Measurements from ENCODE around the gene RBM47.

RBM47 gene

DNA sequence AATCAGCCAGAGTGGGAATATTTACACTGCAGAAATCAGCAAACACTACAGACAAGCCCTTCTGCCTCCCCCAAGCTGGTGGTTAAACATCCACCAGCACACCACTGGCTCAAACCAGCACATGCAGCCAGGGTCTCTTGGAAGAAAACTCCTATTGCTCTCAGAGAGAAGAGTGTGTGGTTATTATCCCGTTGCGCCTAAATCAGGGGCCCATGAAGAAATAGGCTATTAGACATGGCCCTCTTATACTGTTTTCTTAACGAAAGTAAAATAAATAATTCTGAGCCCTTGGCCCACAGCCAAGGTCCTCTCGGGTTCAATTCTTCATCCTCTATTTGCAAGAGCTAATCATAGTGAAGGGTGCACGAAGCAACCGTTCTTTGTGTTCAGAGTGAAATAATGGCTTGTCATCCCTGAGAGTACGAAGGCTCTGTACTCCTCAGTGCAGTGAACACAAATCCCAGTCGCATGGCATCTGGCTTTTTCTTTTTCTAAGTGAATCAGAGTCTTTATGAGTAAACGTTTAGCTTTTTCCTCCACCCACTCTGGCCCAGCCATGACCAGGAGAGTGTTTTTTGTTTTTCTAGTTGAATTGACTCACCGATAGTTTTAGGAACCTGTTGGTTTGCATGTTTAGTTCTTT, 33.4 kb upstream of the RBM47 start:
- TF ChIP-seq, protein P1, sequence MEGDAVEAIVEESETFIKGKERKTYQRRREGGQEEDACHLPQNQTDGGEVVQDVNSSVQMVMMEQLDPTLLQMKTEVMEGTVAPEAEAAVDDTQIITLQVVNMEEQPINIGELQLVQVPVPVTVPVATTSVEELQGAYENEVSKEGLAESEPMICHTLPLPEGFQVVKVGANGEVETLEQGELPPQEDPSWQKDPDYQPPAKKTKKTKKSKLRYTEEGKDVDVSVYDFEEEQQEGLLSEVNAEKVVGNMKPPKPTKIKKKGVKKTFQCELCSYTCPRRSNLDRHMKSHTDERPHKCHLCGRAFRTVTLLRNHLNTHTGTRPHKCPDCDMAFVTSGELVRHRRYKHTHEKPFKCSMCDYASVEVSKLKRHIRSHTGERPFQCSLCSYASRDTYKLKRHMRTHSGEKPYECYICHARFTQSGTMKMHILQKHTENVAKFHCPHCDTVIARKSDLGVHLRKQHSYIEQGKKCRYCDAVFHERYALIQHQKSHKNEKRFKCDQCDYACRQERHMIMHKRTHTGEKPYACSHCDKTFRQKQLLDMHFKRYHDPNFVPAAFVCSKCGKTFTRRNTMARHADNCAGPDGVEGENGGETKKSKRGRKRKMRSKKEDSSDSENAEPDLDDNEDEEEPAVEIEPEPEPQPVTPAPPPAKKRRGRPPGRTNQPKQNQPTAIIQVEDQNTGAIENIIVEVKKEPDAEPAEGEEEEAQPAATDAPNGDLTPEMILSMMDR (IDR thresholded peaks at IDR 0.05; ENCODE audit: extremely low read depth, missing control alignments) = no peak
- DNase-seq (ENCODE audit: low spot score) = no peak

DNA sequence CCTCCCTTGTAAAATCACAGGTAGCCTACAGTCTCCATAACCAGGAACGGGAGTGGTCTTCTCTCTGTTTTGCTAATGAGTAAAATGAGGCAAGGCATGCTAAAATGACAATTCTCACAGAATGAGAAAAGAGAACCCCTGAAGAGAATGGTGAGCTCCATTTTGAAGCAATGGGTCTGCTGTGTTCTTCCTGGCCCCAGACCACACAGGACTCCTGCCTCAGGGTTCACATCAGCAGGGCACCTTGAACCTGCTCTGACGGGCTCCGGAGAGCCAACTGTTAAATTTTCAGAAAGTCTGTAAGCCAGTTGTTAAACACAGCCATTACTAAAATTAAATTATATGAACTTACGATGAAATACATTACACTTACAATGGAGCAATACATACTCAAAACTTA, 32.1 kb upstream of the RBM47 start:
- no peak for DNase-seq (ENCODE audit: low spot score)
- TF ChIP-seq, protein P1 (IDR thresholded peaks at IDR 0.05; ENCODE audit: extremely low read depth, missing control alignments) = no peak

DNA sequence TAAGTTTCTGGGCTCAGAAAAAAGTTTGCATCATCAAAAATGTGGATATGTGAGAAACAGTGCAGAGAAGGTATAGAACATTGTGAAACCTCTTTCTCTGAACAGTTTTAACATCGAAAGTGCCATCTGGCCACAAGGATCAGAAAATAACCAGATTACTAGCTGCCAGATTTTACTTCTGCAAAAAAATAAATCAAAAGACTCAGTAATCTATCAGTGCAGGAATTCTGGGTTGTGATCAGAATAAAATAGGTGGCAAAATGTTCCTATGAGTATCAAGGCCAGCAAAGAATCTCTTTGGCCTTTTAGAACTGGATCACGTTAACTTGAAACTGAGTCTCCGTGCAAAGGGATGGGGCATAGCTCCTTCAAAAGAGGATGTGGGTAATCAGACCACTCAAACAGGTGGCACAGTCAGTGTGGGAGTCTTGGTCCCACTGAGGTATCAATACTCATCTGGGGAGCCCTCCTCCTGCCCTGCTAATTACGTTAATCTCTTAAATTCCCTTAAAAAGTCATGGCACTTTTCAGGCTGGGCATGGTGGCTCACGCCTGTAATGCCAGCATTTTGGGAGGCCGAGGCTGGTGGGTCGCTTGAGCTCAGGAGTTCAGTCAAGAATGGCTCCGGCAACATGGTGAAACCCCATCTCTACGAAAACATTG, 26.7 kb upstream of the RBM47 start:
- TF ChIP-seq, protein P1 (IDR thresholded peaks at IDR 0.05; ENCODE audit: extremely low read depth, missing control alignments) = no peak
- DNase-seq (ENCODE audit: low spot score) = peak; percentile 47

DNA sequence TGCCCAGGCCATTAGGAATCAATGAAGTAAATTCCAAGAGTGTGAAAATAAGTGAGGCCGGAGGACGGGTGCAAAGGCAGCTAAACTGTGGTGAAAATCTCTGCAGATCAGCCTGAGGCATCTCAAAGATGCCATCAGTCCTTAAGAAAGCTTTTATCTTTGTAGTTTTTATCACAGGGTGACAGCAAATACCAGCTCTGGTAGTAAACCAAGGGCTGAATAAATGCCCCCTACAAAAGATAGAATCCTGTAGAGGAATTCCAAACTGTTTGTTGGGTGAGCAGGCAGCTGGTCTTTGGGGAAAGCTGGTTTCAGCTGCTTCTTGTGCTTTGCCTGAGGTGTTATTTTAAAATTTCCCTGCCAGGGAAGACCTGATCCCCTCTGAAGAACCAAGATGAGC, 21.6 kb upstream of the RBM47 start:
- TF ChIP-seq, protein P1 (IDR thresholded peaks at IDR 0.05; ENCODE audit: extremely low read depth, missing control alignments) = no peak
- DNase-seq (ENCODE audit: low spot score) = no peak

DNA sequence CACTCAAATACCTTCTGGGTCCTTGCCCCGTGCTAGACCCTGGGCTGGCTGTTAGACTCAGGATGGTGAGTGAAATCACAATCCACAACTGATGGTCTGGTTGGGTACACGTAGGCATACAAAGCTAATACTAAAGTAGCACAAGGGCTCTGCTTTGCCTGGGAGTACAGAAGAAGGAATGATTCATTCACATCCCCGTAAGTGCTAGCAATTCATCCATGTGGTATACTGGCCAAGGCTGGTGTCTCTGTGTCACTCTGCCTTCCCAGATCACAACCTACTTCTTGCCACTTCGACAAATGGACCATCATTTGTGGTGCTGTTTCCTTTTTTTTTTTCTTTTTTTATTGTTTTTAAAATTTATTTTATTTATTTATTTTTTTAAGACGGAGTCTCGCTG, 19.7 kb upstream of the RBM47 start:
- DNase-seq (ENCODE audit: low spot score) = no peak
- TF ChIP-seq, protein P1 (IDR thresholded peaks at IDR 0.05; ENCODE audit: extremely low read depth, missing control alignments) = no peak

DNA sequence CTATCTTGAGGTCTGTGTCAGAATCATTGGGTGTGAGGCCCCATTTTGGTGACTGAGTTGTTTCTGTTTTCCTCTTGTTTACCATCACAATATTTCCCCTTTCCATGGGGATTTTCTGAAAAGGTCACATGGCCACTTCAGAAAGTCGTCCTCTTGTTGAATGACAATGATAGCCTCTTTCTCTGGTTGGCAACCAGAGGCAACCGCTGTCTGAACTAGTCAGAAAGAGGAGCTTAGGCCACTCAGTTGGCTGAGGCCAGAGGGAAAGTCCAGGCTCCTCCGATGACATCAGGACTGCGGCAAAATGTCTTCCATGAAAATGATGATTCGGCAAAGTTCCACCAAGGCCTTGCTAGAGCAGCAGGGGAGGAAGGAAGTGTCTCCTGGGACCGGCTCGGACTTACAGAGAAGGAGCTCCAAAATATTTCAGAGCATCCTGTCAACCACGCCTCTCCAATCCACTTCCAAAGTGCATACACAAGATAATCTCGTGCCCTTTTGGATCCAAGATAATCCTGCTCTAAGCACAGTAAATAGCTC, 19.1 kb upstream of the RBM47 start:
- no peak for DNase-seq (ENCODE audit: low spot score)
- TF ChIP-seq, protein P1 (IDR thresholded peaks at IDR 0.05; ENCODE audit: extremely low read depth, missing control alignments) = no peak

DNA sequence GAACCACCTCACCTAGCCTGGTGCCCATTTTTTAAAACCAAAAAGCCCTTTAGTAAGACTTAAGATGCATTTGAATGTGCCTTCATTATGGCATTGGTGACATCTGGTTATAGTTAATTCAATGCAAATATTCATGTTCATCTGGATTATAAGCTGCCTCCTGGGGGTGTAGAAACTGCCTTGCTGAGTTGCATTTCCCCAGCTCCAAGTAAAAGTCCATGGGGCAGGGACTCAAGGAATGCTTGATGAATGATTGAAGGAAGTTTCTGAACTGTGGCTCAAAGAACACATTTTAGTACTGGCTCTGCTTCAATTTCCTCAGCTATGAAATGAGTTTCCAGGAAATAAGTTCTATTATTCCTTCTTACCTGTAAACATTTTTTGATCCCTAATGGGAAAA, 18.5 kb upstream of the RBM47 start:
- DNase-seq (ENCODE audit: low spot score) = no peak
- TF ChIP-seq, protein P1 (IDR thresholded peaks at IDR 0.05; ENCODE audit: extremely low read depth, missing control alignments) = no peak

Data from GM20000 (cell line).